Activated T-cell treated with anti-CD3 and anti-CD28 coated beads, Interleukin-2, amount 50 U/mL, for 4 hours (primary cell): Measurements from ENCODE around the gene BCAM. TPM values are rescaled to one million over a fixed set of nuclear protein-coding genes. Genes with fewer than 3 reads are reported as not detected.
"Not testable (repeated sequence)": the region's sequence is repeated elsewhere in the genome, so short reads cannot be mapped to it uniquely, and the experiment has no call there.

ENCODE experiments used
- ATAC-seq, 2 donors: fragments of 200-7000 bp; cut with Tn5 transposase; one replicate each; pipeline ENCODE4 v1.10.0; 2021
- DNase-seq: peaks from one replicate; pipeline ENCODE4 v3.0.0-alpha.2; 2020
- H3K27me3 Mint-ChIP-seq: one replicate; pipeline ENCODE4 v1.8.0; 2021; ENCODE audit warnings: low read depth, mixed read lengths
- H3K36me3 Mint-ChIP-seq: one replicate; pipeline ENCODE4 v1.8.0; 2022; ENCODE audit warnings: mixed read lengths; ENCODE audit not compliant: insufficient read depth
- H3K4me1 Mint-ChIP-seq: one replicate; pipeline ENCODE4 v1.8.0; 2021; ENCODE audit warnings: low read depth, mixed read lengths
- H3K4me3 Mint-ChIP-seq: one replicate; pipeline ENCODE4 v1.8.0; 2021; ENCODE audit warnings: mild to moderate bottlenecking, moderate library complexity, mixed read lengths
- H3K9me3 Mint-ChIP-seq: one replicate; pipeline ENCODE4 v1.8.0; 2021; ENCODE audit warnings: mixed read lengths
- total RNA-seq, 3 donors: library from RNA; stranded (reverse); gene quantifications; one replicate each; pipeline ENCODE4 v1.2.1, GENCODE V29; 2021

The BCAM gene
- total RNA-seq, 3 donors from 2014 or later = 0.33 to 0.40 (median 0.33) TPM

- not testable (repeated sequence) for H3K27me3 Mint-ChIP-seq, ATAC-seq, H3K4me1 Mint-ChIP-seq, H3K4me3 Mint-ChIP-seq, H3K36me3 Mint-ChIP-seq, H3K9me3 Mint-ChIP-seq, DNase-seq
These were observed 27.2 kb upstream of the BCAM start for GRCh38 chr19:44781694-44782093.

- no peak for ATAC-seq
- Mint-ChIP-seq H3K4me1 (peaks cover 4% of the 10 kb centered on the region), H3K27me3 (peaks cover 7% of the 10 kb centered on the region)
These were observed 26.2 kb upstream of the BCAM start for GRCh38 chr19:44782729-44783128.

GRCh38 chr19:44783545-44783944 lies 25.4 kb upstream of the BCAM start:
- ATAC-seq (no peak), DNase-seq (no peak)
- peaks cover 4% of the 10 kb centered on the region for H3K4me1 Mint-ChIP-seq
- H3K4me3 Mint-ChIP-seq = no peak overlapping the region
- H3K9me3 Mint-ChIP-seq = no peaks in the 10 kb centered on the region
- H3K27me3 Mint-ChIP-seq = peaks cover 7% of the 10 kb centered on the region
- H3K36me3 Mint-ChIP-seq = no peaks in the 10 kb centered on the region

More at GRCh38 chr19:44782729-44783128, 26.2 kb upstream of the BCAM start:
- no peak for DNase-seq
- no peak overlapping the region for H3K4me3 Mint-ChIP-seq
- H3K36me3 Mint-ChIP-seq = no peaks in the 10 kb centered on the region
- H3K9me3 Mint-ChIP-seq = no peaks in the 10 kb centered on the region

- Mint-ChIP-seq H3K4me3 (no peak overlapping the region), H3K27me3 (peaks cover 4% of the 10 kb centered on the region), H3K9me3 (no peaks in the 10 kb centered on the region), H3K36me3 (no peaks in the 10 kb centered on the region), H3K4me1 (peaks cover 4% of the 10 kb centered on the region)
- no peak for ATAC-seq
- DNase-seq = no peak
These were observed 23.6 kb upstream of the BCAM start for GRCh38 chr19:44785271-44785670.

GRCh38 chr19:44785993-44786392 lies 22.9 kb upstream of the BCAM start:
- ATAC-seq = no peak
- Mint-ChIP-seq H3K9me3 (no peaks in the 10 kb centered on the region), H3K4me1 (peaks cover 4% of the 10 kb centered on the region)

GRCh38 chr19:44788971-44789370 lies 19.9 kb upstream of the BCAM start:
- ATAC-seq (no peak), DNase-seq (no peak)
- peaks cover 4% of the 10 kb centered on the region for H3K27me3 Mint-ChIP-seq
- H3K4me3 Mint-ChIP-seq = no peak overlapping the region
- no peaks in the 10 kb centered on the region for H3K9me3 Mint-ChIP-seq
- peaks cover 4% of the 10 kb centered on the region for H3K4me1 Mint-ChIP-seq
- H3K36me3 Mint-ChIP-seq = no peaks in the 10 kb centered on the region

More at GRCh38 chr19:44785993-44786392, 22.9 kb upstream of the BCAM start:
- no peak for DNase-seq
- H3K27me3 Mint-ChIP-seq = peaks cover 4% of the 10 kb centered on the region
- no peak overlapping the region for H3K4me3 Mint-ChIP-seq
- no peaks in the 10 kb centered on the region for H3K36me3 Mint-ChIP-seq

- Mint-ChIP-seq H3K4me1 (no peaks in the 10 kb centered on the region), H3K27me3 (no peaks in the 10 kb centered on the region), H3K4me3 (no peak overlapping the region), H3K36me3 (no peaks in the 10 kb centered on the region), H3K9me3 (no peaks in the 10 kb centered on the region)
- DNase-seq (no peak), ATAC-seq (no peak)
These were observed 18.9 kb upstream of the BCAM start for GRCh38 chr19:44789943-44790483.

- DNase-seq (no peak), ATAC-seq (no peak)
- H3K36me3 Mint-ChIP-seq = no peaks in the 10 kb centered on the region
- peaks cover 17% of the 10 kb centered on the region for H3K4me1 Mint-ChIP-seq
- no peaks in the 10 kb centered on the region for H3K27me3 Mint-ChIP-seq
- no peak overlapping the region for H3K4me3 Mint-ChIP-seq
- H3K9me3 Mint-ChIP-seq = no peaks in the 10 kb centered on the region
These were observed 16.6 kb upstream of the BCAM start for GRCh38 chr19:44792281-44792680.

- Mint-ChIP-seq H3K4me3 (no peak overlapping the region), H3K9me3 (no peaks in the 10 kb centered on the region), H3K4me1 (peaks cover 19% of the 10 kb centered on the region), H3K36me3 (no peaks in the 10 kb centered on the region), H3K27me3 (no peaks in the 10 kb centered on the region)
- ATAC-seq (no peak), DNase-seq (no peak)
These were observed 14.3 kb upstream of the BCAM start for GRCh38 chr19:44794610-44795009.

- no peaks in the 10 kb centered on the region for H3K36me3 Mint-ChIP-seq
- H3K27me3 Mint-ChIP-seq = no peaks in the 10 kb centered on the region
- no peaks in the 10 kb centered on the region for H3K9me3 Mint-ChIP-seq
- no peak overlapping the region for H3K4me3 Mint-ChIP-seq
- H3K4me1 Mint-ChIP-seq = peaks cover 19% of the 10 kb centered on the region
- no peak for ATAC-seq
- DNase-seq = no peak
These were observed 13.4 kb upstream of the BCAM start for GRCh38 chr19:44795398-44795987.

GRCh38 chr19:44796701-44797115 lies 12.2 kb upstream of the BCAM start:
- no peaks in the 10 kb centered on the region for H3K27me3 Mint-ChIP-seq
- no peak for DNase-seq
- no peaks in the 10 kb centered on the region for H3K9me3 Mint-ChIP-seq
- H3K36me3 Mint-ChIP-seq = no peaks in the 10 kb centered on the region
- H3K4me3 Mint-ChIP-seq = no peak overlapping the region
- peaks cover 19% of the 10 kb centered on the region for H3K4me1 Mint-ChIP-seq
- ATAC-seq = no peak

- H3K36me3 Mint-ChIP-seq = no peaks in the 10 kb centered on the region
These were observed 9.1 kb upstream of the BCAM start for GRCh38 chr19:44799627-44800346.

GRCh38 chr19:44800461-44800860 lies 8.4 kb upstream of the BCAM start:
- no peaks in the 10 kb centered on the region for H3K27me3 Mint-ChIP-seq
- peak; percentile 78 for DNase-seq
- no peak overlapping the region for H3K4me3 Mint-ChIP-seq
- no peaks in the 10 kb centered on the region for H3K36me3 Mint-ChIP-seq
- H3K4me1 Mint-ChIP-seq = peaks cover 19% of the 10 kb centered on the region
- no peaks in the 10 kb centered on the region for H3K9me3 Mint-ChIP-seq
- ATAC-seq = peak; percentile 92 to 93

More at GRCh38 chr19:44799627-44800346, 9.1 kb upstream of the BCAM start:
- DNase-seq (no peak), ATAC-seq (no peak)
- H3K4me1 Mint-ChIP-seq = peaks cover 19% of the 10 kb centered on the region
- no peak overlapping the region for H3K4me3 Mint-ChIP-seq
- H3K27me3 Mint-ChIP-seq = no peaks in the 10 kb centered on the region
- no peaks in the 10 kb centered on the region for H3K9me3 Mint-ChIP-seq

GRCh38 chr19:44803442-44804428 lies 5.2 kb upstream of the BCAM start:
- no peak overlapping the region for H3K4me3 Mint-ChIP-seq

More at GRCh38 chr19:44803442-44804428, 5.2 kb upstream of the BCAM start:
- Mint-ChIP-seq H3K36me3 (no peaks in the 10 kb centered on the region), H3K4me1 (peaks cover 1% of the 10 kb centered on the region), H3K9me3 (no peaks in the 10 kb centered on the region), H3K27me3 (peaks cover 8% of the 10 kb centered on the region)
- DNase-seq (no peak), ATAC-seq (no peak)
